ENCODE measurements around the gene AK8.
A peak's percentile ranks its signal among the peaks of the same experiment; 100 is the strongest.

Gene AK8

DNA sequence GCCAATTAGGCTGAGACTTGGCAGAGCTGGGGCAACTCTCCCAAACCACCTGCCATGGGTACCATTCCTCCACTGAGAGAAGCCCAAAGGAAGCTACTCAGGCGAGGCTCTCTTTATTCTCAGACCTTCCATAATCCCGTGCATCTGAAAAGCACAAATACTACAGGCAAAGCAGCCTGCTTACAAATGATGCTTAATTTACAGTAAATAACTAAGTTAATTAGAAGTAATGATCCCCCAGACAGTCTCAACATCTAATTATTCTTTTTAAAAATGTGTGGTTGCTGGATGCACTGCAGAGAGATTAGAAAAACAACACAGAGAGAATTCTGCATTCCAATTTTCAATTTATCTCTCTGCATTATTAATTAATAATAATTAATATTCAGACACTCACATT lies 53.1 kb downstream of the AK8 start:
- DNase-seq, result no peak

DNA sequence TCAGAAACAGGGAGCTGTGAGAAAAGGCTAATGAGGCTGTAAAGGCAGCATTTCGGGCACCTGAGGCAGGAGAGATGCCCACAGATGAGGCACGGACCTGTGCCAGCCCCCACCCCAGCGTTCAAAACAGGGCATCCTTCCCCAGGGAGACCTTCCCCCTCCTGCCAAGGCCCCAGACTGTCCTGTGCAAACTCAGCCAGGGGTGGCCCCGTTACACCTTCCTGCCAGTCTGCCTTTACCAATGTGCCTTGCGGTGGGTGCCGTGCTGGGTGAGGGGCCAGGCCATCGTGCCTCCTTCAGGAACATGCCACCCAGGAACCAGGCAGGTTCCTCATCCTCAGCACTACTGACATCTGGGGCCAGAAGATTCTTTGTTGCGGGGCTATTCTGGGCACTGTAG lies 53.9 kb downstream of the AK8 start:
- DNase-seq, result no peak

GRCh38 chr9:132823370-132824145 lies 54.5 kb downstream of the AK8 start:
- no peak for DNase-seq

GRCh38 chr9:132820169-132820944 lies 57.7 kb downstream of the AK8 start:
- DNase-seq, result no peak

DNA sequence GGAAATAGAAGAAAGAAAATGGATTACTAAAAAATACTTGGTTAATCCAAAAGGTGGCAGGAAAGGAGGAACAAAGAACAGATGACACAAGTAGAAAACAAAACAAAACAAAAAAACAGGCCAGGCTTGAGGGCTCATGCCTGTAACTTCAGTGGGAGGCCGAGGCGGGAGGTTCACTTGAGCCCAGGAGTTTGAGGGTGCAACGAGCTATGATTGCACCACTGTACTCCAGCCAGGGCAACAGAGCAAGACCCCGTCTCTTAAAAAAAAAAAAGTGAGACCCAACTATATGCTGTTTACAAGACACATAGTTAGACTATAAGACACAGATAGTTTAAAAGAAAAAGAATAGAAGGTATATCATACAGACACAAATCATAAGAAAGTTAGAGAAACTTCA lies 59.5 kb downstream of the AK8 start:
- no peak for DNase-seq

- no peak for DNase-seq
Observed at GRCh38 chr9:132814937-132815336, 63.1 kb downstream of the AK8 start.

DNA sequence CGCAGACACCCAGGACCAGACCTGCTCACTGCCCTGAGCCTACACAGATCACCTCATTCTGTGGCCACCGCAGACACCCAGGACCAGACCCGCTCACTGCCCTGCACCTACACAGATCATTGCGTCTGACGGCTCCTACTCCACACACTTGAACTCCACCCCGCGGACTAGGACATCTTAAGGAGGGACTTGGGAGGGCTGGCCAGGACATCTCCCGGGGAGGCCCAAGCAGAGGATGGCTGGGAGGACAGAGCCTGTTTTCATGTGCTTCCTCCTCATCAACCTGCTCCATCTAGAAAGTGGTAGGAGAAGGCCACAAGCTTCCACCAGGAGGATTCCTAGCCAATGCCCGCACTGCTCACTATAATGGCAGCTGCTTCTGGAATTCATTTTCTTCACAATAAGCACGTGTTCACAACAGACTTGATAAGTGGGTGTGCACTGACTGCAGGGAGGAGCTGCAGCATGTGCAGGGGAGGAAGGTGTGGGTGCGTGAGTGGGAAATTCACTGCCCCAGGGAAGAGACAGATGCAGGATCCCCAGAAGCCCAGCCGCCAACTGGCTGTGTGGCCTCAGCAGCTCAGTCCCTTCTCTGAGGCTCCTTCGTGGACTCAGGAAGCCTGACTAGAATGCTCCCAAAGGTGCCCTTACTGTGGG lies 64.8 kb downstream of the AK8 start:
- DNase-seq, result no peak

DNA sequence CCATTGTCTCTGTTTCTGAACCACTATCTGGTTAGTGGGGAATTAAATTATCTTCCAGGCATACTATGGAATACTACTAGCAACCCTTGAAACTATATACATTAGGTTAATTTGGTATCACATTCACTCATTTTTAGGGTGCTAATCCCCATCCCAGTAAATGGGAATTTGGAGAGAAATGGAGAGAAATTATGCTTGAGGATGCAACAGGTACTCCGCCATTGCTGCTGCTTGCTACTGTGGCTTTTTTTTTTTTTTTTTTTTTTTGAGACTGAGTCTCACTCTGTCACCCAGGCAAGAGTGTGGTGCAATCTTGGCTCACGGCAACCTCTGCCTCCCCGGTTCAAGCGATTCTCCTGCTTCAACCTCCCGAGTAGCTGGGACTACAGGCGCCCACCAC lies 66.1 kb downstream of the AK8 start:
- no peak for DNase-seq

DNA sequence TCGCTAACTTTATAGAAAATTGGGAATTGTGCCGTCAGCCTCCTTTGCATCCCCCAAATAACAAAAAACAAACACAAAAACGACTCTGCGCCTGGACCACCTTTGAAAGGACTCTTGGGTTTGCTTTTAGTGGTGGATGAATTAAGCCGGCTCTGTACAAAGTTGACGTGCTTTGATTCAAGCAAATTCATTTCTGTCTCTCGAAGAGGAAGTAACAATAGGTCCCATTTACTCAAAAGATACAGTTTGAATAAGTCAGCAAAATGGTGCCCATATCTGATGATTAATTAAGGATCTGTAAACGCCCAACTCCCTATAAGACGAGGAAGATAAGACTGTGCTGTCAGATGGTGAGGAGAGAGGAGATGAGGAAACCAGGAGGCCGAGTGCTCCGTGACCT lies 67.8 kb downstream of the AK8 start:
- no peak for DNase-seq

- DNase-seq, result no peak
Observed at GRCh38 chr9:132809677-132810271, 68.3 kb downstream of the AK8 start.

DNA sequence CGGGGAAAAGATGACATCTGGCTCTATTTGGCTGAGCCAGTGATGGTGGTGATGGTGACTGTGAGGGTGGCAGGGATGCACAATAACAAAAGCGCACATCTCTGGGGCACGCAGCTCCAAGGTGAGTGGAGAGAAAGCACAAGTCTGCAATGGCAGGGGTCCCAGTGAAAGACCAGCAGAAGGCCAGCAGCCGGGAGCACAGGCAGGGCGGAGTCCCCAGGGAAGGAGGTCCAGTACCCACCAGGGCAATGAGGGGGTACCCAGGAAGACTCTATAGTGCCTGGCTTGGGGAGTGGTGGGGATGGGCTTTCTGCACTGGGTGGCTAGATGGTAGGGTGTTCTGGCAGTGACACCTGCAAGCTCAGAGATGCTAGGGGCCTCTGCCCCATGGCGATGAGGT lies 69.4 kb downstream of the AK8 start:
- no peak for DNase-seq

GRCh38 chr9:132806723-132807421 lies 71.2 kb downstream of the AK8 start:
- DNase-seq, result no peak

DNA sequence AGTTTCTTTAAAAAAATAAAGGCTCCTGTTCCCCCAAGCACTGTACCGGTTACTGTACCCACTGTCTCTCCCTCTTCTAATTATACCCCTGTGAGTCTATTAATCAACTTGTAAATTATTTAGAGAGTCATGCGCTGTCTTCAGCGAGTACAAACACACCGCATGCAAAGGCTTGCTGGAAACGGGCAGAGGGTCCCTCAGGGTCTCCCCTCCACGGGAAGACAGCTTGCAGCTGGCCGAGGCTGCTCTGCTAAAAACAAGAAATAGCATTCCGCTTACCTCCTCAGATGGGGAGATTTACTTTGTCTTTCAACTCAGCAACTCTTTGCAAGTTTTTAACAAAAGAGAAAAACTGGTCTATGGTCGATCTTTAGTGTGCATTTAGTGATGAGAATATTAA lies 71.8 kb downstream of the AK8 start:
- DNase-seq, result no peak

GRCh38 chr9:132804576-132805295 lies 73.3 kb downstream of the AK8 start:
- no peak for DNase-seq

DNA sequence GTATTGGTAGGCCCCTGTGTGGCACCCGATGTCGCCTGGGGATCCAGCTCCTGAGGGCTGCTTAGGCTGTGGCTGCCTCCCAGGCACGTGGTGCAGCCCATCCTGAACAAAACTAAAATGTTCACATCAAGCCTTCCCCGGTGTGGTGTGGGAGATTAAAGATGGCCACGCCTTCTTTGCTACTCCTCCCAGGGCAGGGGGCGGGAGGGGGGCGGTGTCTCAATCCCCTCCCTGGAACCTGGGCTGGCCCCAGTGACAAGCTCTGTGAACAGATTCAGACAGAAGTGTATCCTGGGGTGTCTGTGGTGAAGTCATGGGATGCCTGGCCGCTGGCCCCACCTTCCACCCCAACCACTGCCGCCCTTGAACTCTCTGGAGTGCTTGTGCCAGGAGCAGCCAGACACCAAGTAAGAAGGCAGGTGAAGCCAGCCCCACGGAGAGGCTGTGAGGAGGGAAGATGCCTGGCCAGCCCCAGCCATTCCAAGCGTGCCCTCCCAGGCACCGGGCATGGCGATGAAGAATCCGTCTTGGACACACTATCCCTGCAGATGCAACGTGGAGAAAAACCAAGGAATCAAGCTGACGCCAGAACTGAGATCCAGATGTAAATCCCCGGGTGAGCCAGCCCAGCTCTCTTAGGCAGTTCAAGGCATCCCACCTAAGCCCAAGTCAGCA lies 75.8 kb downstream of the AK8 start:
- no peak for DNase-seq

- no peak for DNase-seq
Observed at GRCh38 chr9:132801659-132802058, 76.4 kb downstream of the AK8 start.

DNA sequence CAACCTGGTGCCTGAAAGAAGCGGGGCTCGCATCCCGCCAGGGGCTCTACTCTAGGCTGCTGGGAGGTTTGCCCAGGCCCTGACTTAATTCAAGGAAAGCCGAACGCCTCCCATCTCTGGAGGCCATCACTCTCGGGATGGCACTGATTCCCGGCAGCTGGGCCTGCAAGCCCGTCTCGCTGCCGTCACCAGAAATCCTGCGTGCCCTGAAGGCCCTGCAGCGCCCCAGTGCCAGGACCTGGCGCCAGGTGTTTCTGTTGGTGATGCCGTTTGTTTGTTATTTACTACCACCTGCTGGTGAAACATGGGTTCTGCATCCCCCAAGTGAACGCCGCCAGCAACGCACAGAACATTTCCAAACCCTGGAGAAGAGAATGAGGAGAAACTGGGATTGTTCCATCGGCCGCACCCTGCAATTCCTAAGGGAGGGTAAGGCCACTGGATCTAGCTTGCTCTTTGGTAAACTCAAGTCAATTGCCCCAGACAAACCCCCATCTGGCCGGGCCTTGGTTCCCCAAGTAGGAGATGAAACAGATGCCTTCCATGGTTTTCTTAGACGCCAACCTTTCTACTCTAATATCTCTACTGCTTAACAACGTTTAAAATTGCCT lies 77.9 kb downstream of the AK8 start:
- DNase-seq, result peak; percentile 13 to 36 (median 28)

- DNase-seq, result no peak
Observed at GRCh38 chr9:132798817-132799790, 79.0 kb downstream of the AK8 start.

DNA sequence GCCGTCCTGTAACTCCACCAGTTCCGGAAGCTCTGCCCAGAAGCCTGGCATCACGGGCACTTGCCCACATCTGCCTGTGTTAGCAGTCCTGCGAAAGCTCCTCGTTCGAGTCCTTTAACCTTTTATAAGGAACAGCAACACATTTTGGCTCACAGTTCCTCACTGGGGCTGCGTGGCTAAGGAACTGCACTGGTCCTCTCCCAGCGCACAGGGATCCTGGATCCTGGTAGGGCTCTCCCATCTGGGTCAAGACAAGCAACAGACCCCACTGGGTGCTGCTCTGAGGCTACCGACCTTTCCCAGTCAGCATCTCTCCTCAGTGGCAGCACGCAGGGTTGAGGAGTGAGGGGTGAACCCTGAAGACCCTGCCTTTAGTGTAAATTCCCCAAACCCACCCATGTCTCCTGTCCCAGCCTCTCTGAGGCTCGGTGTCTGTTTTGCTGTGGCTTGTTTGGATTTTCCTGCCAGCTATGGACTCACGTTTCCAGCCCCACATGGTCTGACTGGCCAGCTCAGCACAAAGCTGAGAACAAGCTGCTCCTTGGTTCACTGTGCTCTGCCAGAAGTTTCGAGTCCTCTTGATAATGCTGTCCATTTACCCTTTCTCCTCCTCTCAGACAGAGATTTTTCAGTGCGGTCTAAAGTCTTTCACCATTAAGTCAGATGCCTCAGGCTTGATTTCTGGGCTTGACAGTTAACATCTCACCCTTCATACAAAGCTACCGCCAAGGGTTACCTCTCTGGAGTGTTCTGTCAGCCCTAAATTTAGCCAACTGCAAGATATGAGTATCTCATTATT lies 80.0 kb downstream of the AK8 start:
- no peak for DNase-seq

Data from activated CD4-positive, CD25-positive, alpha-beta regulatory T cell (primary cell).